Lower lobe of right lung (tissue), 2 donors: Measurements from ENCODE around the gene MTREX. TPM values are rescaled to one million over a fixed set of nuclear protein-coding genes. Genes with fewer than 3 reads are reported as not detected.

ENCODE experiments used
- ATAC-seq, 2 donors: fragments of 200-7000 bp; cut with Tn5 transposase; one replicate each; pipeline ENCODE4 v1.9.1; 2020 to 2022; ENCODE audit warnings: mild to moderate bottlenecking in 2 of 2, moderate library complexity in 2 of 2
- DNase-seq: peaks from one replicate; pipeline ENCODE4 v3.0.0-alpha.2; 2020
- H3K27ac ChIP-seq: fragments of 200-600 bp; one replicate; pipeline ENCODE4 v1.8.0; 2022
- H3K27me3 ChIP-seq: fragments of 200-600 bp; one replicate; pipeline ENCODE4 v1.8.0; 2022; ENCODE audit warnings: low read depth
- H3K36me3 ChIP-seq: fragments of 200-600 bp; one replicate; pipeline ENCODE4 v1.8.0; 2022; ENCODE audit warnings: mild to moderate bottlenecking
- H3K4me1 ChIP-seq: fragments of 200-600 bp; one replicate; pipeline ENCODE4 v1.8.0; 2022
- H3K4me3 ChIP-seq: fragments of 200-600 bp; one replicate; pipeline ENCODE4 v1.8.0; 2022; ENCODE audit warnings: mild to moderate bottlenecking
- H3K9me3 ChIP-seq: fragments of 200-600 bp; one replicate; pipeline ENCODE4 v1.8.0; 2022
- intact Hi-C: fragments of 100-400 bp; cut with DNase I; formaldehyde crosslinking; loops from one replicate; pipeline ENCODE4 v1.11.0; 2022
- total RNA-seq: library from RNA; stranded (reverse); fragmentation: NEBNext Ultra II Directional; extraction: Animal tissue kit (Norgen Biotek cat#: 25700); gene quantifications from one replicate; pipeline ENCODE4 v1.2.1, GENCODE V29; 2021
- TF ChIP-seq, protein P1 (sequence below): fragments of 200-600 bp; IDR thresholded peaks from one replicate; pipeline ENCODE4 v1.8.0; 2022; ENCODE audit warnings: antibody characterized with exemption, mild to moderate bottlenecking
- donor health status: DM: no; HTN: yes; CAD: no; lungs with severe emphysema.

Gene MTREX
- total RNA-seq, 1 donor from 2014 or later, result 57.0 TPM

DNA sequence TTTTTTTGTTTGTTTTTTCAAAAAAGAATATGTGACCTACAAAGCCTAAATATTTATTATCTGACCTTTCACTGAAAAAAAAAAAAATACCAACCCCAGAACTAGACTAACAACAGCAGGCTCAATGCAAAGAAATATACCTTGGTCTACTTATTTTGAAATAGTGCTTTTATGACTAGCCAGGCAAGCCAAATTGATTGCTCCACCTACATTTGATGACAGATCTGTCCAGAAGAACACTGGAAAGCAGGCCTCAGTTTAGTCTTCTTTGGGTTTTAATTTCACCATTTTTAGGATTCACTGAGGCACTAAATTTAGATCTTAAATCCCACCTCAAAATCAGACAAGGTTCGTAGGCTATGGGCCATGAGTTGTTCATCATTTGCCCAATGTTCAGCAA lies 129.7 kb downstream of the MTREX start:
- DNase-seq (no peak), ATAC-seq (no peak)
- Histone ChIP-seq H3K36me3 (peaks cover 16% of the 10 kb centered on the region), H3K9me3 (no peaks in the 10 kb centered on the region), H3K4me1 (peaks cover 30% of the 10 kb centered on the region), H3K4me3 (no peak overlapping the region), H3K27me3 (no peaks in the 10 kb centered on the region), H3K27ac (peak overlapping the region; percentile 74)
- TF ChIP-seq, protein P1, sequence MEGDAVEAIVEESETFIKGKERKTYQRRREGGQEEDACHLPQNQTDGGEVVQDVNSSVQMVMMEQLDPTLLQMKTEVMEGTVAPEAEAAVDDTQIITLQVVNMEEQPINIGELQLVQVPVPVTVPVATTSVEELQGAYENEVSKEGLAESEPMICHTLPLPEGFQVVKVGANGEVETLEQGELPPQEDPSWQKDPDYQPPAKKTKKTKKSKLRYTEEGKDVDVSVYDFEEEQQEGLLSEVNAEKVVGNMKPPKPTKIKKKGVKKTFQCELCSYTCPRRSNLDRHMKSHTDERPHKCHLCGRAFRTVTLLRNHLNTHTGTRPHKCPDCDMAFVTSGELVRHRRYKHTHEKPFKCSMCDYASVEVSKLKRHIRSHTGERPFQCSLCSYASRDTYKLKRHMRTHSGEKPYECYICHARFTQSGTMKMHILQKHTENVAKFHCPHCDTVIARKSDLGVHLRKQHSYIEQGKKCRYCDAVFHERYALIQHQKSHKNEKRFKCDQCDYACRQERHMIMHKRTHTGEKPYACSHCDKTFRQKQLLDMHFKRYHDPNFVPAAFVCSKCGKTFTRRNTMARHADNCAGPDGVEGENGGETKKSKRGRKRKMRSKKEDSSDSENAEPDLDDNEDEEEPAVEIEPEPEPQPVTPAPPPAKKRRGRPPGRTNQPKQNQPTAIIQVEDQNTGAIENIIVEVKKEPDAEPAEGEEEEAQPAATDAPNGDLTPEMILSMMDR, result no peak
- intact Hi-C loops, result no loop called here

DNA sequence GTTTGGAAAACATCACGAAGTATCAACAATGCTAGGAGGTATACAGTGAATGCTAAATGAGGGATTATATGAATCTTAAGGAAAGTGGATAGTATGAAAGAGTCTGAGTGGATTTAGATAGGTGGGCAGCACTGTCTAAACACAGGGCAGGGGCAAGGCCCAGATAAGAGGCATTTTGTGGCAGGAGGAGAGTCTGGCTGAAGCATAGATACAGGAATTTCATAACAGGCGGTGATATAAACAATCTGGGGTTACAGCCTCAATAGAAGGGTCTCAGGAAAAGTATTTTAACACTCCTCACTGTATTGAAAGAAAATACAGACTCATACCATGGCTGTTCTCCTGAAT lies 130.0 kb downstream of the MTREX start:
- no peaks in the 10 kb centered on the region for H3K27me3 ChIP-seq
- peaks cover 30% of the 10 kb centered on the region for H3K4me1 ChIP-seq
- H3K36me3 ChIP-seq, result peaks cover 16% of the 10 kb centered on the region
- ATAC-seq (peak; percentile 13 to 20), DNase-seq (no peak)
- TF ChIP-seq, protein P1, result no peak
- no peaks in the 10 kb centered on the region for H3K9me3 ChIP-seq
- H3K27ac ChIP-seq, result peak overlapping the region; percentile 74
- no peak overlapping the region for H3K4me3 ChIP-seq
- intact Hi-C loops, result no loop called here

DNA sequence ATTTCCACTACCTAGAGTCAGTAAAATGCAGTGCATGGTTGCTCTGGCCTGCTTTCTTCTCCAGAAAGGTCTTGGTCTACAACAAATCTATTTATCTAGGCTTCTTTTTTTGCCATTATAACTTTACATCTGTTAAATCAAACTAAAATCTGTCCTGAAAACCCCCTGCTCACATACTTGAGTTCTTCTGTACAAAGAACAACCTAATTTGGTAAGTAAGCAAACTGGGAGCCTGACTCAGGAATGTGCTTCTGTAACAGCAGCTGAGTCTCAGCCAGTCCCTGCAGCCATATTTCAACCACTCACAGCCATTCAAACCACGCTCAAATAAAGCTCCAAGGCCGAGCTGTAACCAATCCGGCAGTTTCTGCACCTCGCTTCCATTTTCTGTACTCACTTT lies 131.2 kb downstream of the MTREX start:
- H3K4me3 ChIP-seq, result no peak overlapping the region
- TF ChIP-seq, protein P1, result no peak
- ATAC-seq (peak; percentile 69 to 78), DNase-seq (no peak)
- intact Hi-C loops, result no loop called here
- H3K27me3 ChIP-seq, result no peaks in the 10 kb centered on the region
- H3K9me3 ChIP-seq, result no peaks in the 10 kb centered on the region
- H3K36me3 ChIP-seq, result peaks cover 16% of the 10 kb centered on the region
- peaks cover 30% of the 10 kb centered on the region for H3K4me1 ChIP-seq
- peak overlapping the region; percentile 74 for H3K27ac ChIP-seq

DNA sequence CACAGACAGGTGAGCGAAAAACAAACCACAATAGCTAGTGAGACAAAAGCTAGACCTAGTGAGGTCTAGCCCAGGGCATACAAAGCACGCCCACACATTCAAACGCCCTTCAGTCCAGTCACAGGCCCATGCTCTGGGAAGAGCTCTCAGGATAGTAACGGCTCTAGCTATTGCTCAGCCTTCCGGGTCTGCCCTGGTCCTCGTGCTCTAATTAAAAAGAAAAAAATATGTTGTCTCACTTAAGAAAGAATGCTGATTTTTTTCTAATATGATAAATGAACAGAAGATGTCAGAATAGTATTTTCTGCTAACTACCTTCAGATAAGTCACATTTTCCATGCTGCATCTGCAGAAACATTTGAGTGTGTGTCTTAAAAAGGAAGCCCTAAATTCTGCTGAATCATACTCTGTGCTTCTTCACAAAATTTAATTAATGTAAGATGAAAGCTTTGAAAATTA lies 132.4 kb downstream of the MTREX start:
- peak overlapping the region; percentile 74 for H3K27ac ChIP-seq
- no peak for ATAC-seq
- intact Hi-C loops, result no loop called here

DNA sequence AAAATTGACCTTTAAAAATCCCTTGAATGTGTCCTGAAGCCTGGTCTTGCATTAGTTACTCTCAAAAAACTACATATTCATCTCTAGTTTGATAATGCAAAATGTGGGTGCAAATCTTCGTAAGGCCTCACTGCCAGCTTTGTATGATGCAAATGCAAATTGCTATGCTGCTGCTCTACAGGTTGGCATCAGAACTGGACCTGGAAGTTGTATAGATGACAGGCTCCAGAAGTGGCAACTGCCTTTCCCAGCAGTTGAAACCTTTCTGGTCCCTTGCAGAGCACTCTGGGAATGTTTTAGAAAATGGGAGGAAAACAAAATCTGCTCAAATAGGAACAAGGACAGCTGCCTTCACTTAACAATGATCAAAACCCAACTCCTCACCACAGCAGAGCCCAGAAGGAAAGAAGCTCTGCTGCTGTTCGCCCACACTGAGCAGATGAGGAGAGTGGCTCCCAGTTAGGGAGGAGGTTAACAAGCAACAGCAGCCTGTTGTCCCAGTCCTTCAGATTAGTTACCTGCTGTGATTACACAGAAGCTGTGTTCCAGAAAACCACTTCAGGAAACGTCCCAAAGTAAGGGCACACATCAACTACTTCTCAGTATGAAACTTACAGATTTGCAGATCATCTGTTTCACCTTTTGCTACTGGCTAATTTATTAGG lies 133.4 kb downstream of the MTREX start:
- TF ChIP-seq, protein P1, result no peak
- H3K4me1 ChIP-seq, result peaks cover 30% of the 10 kb centered on the region
- H3K4me3 ChIP-seq, result no peak overlapping the region
- H3K27me3 ChIP-seq, result no peaks in the 10 kb centered on the region
- intact Hi-C loops, result no loop called here
- ATAC-seq, result no peak
- no peaks in the 10 kb centered on the region for H3K9me3 ChIP-seq
- peaks cover 16% of the 10 kb centered on the region for H3K36me3 ChIP-seq
- DNase-seq, result no peak
- H3K27ac ChIP-seq, result no peak overlapping the region

More for the DNA sequence above, 132.4 kb downstream of the MTREX start:
- H3K27me3 ChIP-seq, result no peaks in the 10 kb centered on the region
- no peaks in the 10 kb centered on the region for H3K9me3 ChIP-seq
- TF ChIP-seq, protein P1, result no peak
- H3K36me3 ChIP-seq, result peaks cover 16% of the 10 kb centered on the region
- DNase-seq, result no peak
- H3K4me3 ChIP-seq, result no peak overlapping the region
- H3K4me1 ChIP-seq, result peaks cover 30% of the 10 kb centered on the region
